ENCODE data around the gene MGAT4C.

- TF ChIP-seq RAD21 (IDR thresholded peaks at IDR 0.05; ENCODE audit: low read length) (no peak), SMC3 (IDR thresholded peaks at IDR 0.05; ENCODE audit: low read depth, low read length) (no peak), MXI1 (IDR thresholded peaks at IDR 0.05; ENCODE audit: low read depth, low read length) (no peak), CTCF (IDR thresholded peaks at IDR 0.05) (no peak), FOXJ3 (CRISPR knock-in tag; IDR thresholded peaks at IDR 0.05) (no peak), RXRA (IDR thresholded peaks at IDR 0.05; ENCODE audit: borderline replicate concordance, low read depth) (no peak), RFX5 (IDR thresholded peaks at IDR 0.05; ENCODE audit: low read length) (no peak), EP300 (IDR thresholded peaks at IDR 0.05; ENCODE audit: borderline replicate concordance in 1 of 2, low read depth in 1 of 2, low read length in 1 of 2) (no peak)
- TF ChIP-seq, protein P1, sequence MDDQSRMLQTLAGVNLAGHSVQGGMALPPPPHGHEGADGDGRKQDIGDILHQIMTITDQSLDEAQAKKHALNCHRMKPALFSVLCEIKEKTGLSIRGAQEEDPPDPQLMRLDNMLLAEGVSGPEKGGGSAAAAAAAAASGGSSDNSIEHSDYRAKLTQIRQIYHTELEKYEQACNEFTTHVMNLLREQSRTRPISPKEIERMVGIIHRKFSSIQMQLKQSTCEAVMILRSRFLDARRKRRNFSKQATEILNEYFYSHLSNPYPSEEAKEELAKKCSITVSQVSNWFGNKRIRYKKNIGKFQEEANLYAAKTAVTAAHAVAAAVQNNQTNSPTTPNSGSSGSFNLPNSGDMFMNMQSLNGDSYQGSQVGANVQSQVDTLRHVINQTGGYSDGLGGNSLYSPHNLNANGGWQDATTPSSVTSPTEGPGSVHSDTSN (IDR thresholded peaks at IDR 0.05), result no peak
Measured at GRCh38 chr12:85948340-85948739, 307.9 kb downstream of the MGAT4C start.
